GM18511 (cell line): ENCODE results near the gene SERPINB3.
A peak's percentile ranks its signal among the peaks of the same experiment; 100 is the strongest.
"Not testable (repeated sequence)": the region's sequence is repeated elsewhere in the genome, so short reads cannot be mapped to it uniquely, and the experiment has no call there.

Experiments used
- ATAC-seq: cut with Tn5 transposase; IDR thresholded peaks from one replicate; pipeline ENCODE4 v1.9.1; 2021; ENCODE audit warnings: mild to moderate bottlenecking, moderate library complexity; ENCODE audit not compliant: unreplicated experiment

Gene SERPINB3

DNA sequence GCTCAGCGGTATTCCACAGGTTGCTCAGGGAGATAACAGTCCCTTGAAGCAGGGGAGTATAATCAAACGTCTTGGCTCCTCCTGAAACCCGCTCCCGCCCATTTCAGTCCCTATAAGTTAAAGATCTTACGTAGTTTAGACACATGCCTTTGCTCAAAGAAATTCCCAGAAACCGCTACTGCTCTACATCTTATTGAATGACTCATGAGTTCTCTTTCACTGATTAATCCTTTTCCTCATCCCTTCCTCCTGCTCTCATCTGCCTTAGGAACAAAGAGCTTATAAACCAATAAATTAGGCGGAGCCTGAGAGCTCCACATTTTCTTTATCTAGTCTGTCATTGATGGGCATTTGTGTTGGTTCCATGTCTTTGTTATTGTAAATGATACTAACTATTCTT lies 13.5 kb downstream of the SERPINB3 start:
- no peak for ATAC-seq

GRCh38 chr18:63646936-63647335 lies 14.8 kb downstream of the SERPINB3 start:
- no peak for ATAC-seq

DNA sequence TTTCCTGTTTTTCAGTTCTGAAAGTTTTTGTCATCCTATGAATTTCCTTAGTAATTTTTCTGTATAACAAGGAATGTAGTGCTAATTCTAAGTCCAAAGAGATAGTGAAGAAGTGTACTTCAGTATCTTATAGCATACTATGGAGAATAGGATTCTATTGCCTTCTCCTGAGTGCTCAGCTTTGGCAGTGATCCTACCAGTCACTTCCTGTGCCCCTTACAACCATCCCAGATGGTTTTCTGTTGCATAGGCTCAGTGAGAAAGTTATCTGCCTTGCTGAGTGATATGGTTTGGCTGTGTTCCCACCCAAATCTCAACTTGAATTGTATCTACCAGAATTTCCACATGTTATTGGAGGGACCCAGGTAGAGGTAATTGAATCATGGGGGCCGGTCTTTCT lies 17.0 kb downstream of the SERPINB3 start:
- ATAC-seq = not testable (repeated sequence)

- ATAC-seq = not testable (repeated sequence)
Observed at GRCh38 chr18:63644142-63644541, 17.6 kb downstream of the SERPINB3 start, which contains the start of gene SERPINB4. TSS of gene SERPINB4 (minus strand) at chr18:63644256. CDS start at chr18:63643577, 679 bp downstream.

DNA sequence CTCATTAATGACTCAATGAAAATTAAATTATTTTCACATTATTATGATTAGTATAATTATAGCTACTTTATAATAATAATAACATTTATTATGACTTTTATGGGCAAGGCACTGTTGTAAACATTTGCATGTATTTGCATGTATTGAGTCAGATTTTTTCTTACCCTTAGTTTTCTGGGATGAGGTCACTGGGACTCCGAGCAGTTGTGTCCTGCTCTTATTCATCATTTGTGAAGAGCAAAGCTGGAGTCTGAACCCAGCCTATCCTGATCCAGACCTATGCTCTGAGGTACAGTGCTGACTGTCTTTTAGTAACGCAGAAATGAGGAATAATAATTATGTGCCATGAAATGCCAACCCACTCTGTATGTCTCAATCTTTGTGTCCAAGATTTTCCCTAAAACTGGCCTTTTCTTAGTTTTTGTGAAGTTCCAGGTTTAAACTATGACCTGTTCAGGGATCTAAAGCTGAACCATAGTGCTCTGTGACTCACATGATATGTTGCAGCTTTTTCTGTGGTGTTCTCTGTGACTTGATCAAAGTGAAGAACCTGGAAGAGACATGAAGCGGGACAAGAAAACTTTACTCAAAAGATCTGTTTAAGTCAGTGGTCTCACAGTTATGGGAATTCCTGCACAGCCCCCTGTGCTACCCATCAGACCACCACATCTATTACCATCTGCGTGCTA lies 18.9 kb downstream of the SERPINB3 start:
- ATAC-seq = not testable (repeated sequence)

GRCh38 chr18:63641157-63641680 lies 20.5 kb downstream of the SERPINB3 start:
- ATAC-seq = not testable (repeated sequence)

- ATAC-seq = no peak
Observed at GRCh38 chr18:63637703-63638102, 24.0 kb downstream of the SERPINB3 start.

- no peak for ATAC-seq
Observed at GRCh38 chr18:63627819-63628218, 33.9 kb downstream of the SERPINB3 start.

DNA sequence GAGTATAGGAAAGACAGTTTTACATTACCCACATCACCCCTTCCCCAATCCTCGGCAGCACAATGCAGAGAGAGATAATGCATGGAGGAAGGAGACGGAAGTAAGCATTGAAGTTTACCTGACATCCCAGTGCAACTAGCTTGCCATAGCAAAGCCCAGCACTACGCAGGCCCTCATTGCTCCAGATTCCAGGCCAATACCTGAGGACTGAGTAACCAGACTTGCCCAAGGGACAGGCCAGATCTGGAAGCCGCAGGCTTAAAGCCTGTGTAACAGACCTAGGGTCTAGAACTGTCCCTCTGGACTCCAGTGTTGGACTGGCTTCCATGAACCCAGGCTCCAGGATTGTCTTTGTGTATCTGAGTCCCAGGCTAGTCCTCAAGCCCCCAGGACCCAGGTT lies 35.3 kb downstream of the SERPINB3 start:
- no peak for ATAC-seq

- ATAC-seq = no peak
Observed at GRCh38 chr18:63624863-63625262, 36.8 kb downstream of the SERPINB3 start.

DNA sequence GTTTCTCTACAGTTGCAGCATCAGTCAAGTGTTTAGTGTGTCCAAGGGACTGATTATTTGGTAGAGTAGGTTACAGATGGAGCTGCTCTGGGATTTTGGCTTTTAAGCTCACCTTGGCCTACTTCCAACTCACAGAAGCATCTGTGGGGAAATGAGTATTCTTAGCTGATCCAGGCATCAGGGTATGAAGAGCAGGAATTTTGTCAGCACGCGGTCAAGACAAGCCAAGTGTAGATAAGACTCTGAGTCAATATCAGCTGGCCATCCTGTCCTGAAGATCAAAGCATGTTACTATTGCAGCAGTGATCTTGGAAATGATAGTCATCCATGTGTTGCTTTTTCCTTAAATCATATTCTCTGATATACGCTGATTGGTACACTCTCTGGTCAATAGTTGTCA lies 42.0 kb downstream of the SERPINB3 start:
- ATAC-seq = no peak

- no peak for ATAC-seq
Observed at GRCh38 chr18:63617915-63618234, 43.8 kb downstream of the SERPINB3 start.

DNA sequence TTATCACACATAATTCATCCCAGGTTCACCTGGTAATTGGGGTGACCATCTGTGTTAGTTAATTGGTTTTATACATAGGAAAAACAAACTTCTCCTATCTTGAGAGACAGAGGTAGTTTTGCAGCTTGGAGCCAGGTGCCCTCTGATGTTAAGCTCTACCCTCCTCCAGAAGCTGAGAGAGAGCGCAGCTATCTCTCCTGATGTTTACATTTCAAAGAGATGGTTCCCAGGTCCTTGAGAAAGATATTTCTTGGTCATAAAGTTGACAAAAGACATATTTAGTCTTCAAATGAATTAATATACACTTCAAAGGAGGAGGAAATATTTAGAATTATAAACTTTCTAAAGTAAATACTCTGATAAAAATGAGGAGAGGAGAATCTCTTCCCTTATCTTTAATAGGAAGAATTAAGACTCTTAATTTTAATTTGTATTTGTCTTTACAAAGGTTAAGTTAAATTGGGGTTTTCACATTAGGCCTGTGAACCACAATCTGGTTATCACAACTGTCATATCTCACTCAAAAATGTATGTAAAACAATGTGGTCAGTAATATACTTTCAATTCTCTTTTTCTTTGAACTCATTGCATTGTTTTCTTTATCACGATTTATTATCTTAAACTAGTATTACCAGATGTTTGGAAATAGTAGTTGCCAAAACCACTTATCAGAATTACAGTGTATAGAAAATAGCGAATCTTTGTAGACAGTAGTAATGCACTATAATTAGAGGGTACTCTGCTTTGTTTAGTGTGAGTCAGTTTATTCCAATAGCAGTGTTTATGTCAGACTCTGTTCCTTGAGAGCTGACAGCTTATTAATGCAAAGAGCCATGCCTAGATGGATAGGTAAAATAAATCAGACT lies 44.4 kb downstream of the SERPINB3 start:
- peak; percentile 81 for ATAC-seq

DNA sequence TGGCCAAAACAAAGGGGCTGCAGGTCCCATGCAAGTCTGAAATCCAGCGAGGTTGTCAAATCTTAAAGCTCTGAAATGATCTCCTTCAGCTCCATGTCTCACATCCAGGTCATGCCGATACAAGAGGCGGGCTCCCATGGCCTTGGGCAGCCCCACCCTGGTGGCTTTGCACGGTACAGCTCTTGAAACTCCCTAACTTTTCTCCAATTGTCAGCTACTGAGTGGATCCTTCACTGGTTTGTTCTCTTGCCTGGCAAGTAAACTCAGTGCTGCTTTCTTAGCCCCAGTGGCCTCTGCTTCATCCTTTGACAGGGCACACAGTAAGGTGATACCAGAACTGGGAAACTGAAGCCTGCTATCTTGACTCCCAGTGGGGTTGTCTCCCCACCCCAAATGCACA lies 48.3 kb downstream of the SERPINB3 start:
- no peak for ATAC-seq

DNA sequence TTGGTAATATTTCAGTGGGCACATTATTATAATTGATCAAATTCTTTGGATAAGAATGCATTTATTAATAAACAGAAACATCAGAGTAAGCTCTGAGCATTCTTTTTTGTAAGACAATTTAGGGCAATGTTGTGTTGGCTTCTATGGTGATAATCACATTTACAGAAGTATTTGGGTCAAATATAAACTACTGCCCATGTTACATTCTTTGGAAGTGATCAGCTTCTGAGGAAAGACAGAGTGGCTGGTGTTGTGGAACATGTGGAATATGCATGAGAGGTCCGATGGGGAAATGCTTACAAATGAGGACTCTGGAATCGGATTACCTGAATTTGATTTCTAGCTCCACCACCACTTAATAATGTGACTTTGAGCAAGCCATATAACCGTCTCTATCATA lies 55.2 kb downstream of the SERPINB3 start:
- ATAC-seq = no peak
